ENCODE results near the gene STK32C.

STK32C gene

GRCh38 chr10:132184816-132185593 lies 122.7 kb downstream of the STK32C start:
- DNase-seq (ENCODE audit: low spot score): no peak

- no peak for DNase-seq (ENCODE audit: low spot score)
Observed at GRCh38 chr10:132183046-132183445, 124.7 kb downstream of the STK32C start.

GRCh38 chr10:132182591-132182990 lies 125.2 kb downstream of the STK32C start:
- no peak for DNase-seq (ENCODE audit: low spot score)

- no peak for DNase-seq (ENCODE audit: low spot score)
Observed at GRCh38 chr10:132181691-132182425, 125.9 kb downstream of the STK32C start.

- no peak for DNase-seq (ENCODE audit: low spot score)
Observed at GRCh38 chr10:132180736-132181135, 127.0 kb downstream of the STK32C start.

GRCh38 chr10:132179551-132180392 lies 128.0 kb downstream of the STK32C start:
- no peak for DNase-seq (ENCODE audit: low spot score)

- no peak for DNase-seq (ENCODE audit: low spot score)
Observed at GRCh38 chr10:132178672-132179545, 128.8 kb downstream of the STK32C start.

GRCh38 chr10:132178046-132178445 lies 129.7 kb downstream of the STK32C start:
- DNase-seq (ENCODE audit: low spot score): no peak

GRCh38 chr10:132176623-132177500 lies 130.9 kb downstream of the STK32C start:
- DNase-seq (ENCODE audit: low spot score): no peak

GRCh38 chr10:132175907-132176581 lies 131.7 kb downstream of the STK32C start:
- DNase-seq (ENCODE audit: low spot score): no peak

- DNase-seq (ENCODE audit: low spot score): no peak
Observed at GRCh38 chr10:132175408-132175807, 132.3 kb downstream of the STK32C start.

- DNase-seq (ENCODE audit: low spot score): no peak
Observed at GRCh38 chr10:132174237-132174636, 133.5 kb downstream of the STK32C start.

GRCh38 chr10:132173185-132173584 lies 134.6 kb downstream of the STK32C start:
- DNase-seq (ENCODE audit: low spot score): no peak

GRCh38 chr10:132172091-132173066 lies 135.4 kb downstream of the STK32C start:
- no peak for DNase-seq (ENCODE audit: low spot score)

GRCh38 chr10:132170561-132171361 lies 137.0 kb downstream of the STK32C start:
- DNase-seq (ENCODE audit: low spot score): no peak

- DNase-seq (ENCODE audit: low spot score): no peak
Observed at GRCh38 chr10:132169766-132170560, 137.8 kb downstream of the STK32C start.

All from AG20443 (cell line).